Bronchial epithelial cell (primary cell): ENCODE data around the gene MEN1. TPM values are rescaled to one million over a fixed set of nuclear protein-coding genes. Genes with fewer than 3 reads are reported as not detected.
A peak's percentile ranks its signal among the peaks of the same experiment; 100 is the strongest.

Source experiments
- DNase-seq: peaks from one replicate; pipeline ENCODE4 v3.0.0-alpha.2; 2010; ENCODE audit warnings: low read depth
- FAIRE-seq: peaks from 2 replicates; lab custom pipeline; 2011; peaks lifted over from hg19 to GRCh38; lab: Jason Lieb, UNC
- H3K27me3 ChIP-seq: 2 replicates; pipeline ENCODE4 v1.5.1; 2011; ENCODE audit warnings: low read length; ENCODE audit not compliant: control insufficient read depth, insufficient read depth
- H3K36me3 ChIP-seq: 2 replicates; pipeline ENCODE4 v1.5.1; 2011; ENCODE audit warnings: low read length; ENCODE audit not compliant: control insufficient read depth, insufficient read depth
- H3K4me3 ChIP-seq: 2 replicates; pipeline ENCODE4 v1.5.1; 2011; ENCODE audit warnings: mild to moderate bottlenecking, low read depth, low read length, control low read depth
- total RNA-seq: library from RNA; depleted of rRNA; stranded (reverse); fragments of >200 nt; gene quantifications from 2 replicates; pipeline ENCODE4 v1.2.1, GENCODE V29; 2014
- TF ChIP-seq, protein P1 (sequence below): IDR thresholded peaks from 2 replicates; pipeline ENCODE4 v1.5.1; 2011; ENCODE audit warnings: mild to moderate bottlenecking, moderate library complexity, low read length, control low read depth, inconsistent platforms; ENCODE audit not compliant: insufficient read depth, severe bottlenecking

MEN1 gene
- 5.5 and 8.3 TPM in 2 replicates for total RNA-seq

DNA sequence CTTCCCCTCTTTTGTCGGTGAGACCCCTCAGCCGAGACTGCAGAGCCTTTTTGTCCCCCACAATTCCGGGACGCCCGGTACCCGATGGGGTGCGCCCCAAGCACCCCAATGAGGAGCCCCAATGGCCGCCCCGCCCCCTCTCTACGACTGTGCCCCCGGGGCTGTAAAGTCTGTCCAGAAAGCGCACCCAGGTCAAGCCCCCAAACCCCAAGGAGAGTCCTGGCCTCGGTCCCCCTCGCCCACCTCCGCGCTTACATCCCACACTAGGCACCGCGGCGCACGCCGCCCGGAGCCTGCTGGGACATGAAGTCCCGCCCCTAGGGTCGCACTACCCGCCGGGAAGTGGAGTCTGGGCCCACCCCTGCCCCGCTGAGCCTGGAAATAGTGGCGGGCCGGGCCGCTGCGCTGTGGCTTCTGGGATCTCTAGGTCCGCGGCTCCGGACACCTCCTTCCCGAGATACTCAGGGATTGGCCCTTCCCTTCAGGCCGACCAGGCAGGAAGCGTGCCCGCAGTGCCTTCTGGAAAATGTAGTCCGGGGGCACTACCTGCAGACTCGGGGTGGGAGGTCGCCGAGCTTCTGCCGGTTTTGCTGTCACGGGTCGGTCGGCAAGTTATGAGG, at the start of gene MEN1:
TSS of gene MEN1 (minus strand) at position 281 of the 620 bp plus-strand sequence. CDS start 442 bp downstream, outside the sequence.
- no peak for FAIRE-seq
- TF ChIP-seq, protein P1, sequence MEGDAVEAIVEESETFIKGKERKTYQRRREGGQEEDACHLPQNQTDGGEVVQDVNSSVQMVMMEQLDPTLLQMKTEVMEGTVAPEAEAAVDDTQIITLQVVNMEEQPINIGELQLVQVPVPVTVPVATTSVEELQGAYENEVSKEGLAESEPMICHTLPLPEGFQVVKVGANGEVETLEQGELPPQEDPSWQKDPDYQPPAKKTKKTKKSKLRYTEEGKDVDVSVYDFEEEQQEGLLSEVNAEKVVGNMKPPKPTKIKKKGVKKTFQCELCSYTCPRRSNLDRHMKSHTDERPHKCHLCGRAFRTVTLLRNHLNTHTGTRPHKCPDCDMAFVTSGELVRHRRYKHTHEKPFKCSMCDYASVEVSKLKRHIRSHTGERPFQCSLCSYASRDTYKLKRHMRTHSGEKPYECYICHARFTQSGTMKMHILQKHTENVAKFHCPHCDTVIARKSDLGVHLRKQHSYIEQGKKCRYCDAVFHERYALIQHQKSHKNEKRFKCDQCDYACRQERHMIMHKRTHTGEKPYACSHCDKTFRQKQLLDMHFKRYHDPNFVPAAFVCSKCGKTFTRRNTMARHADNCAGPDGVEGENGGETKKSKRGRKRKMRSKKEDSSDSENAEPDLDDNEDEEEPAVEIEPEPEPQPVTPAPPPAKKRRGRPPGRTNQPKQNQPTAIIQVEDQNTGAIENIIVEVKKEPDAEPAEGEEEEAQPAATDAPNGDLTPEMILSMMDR: no peak
- Histone ChIP-seq H3K36me3 (peaks cover 6% of the 10 kb centered on the region), H3K4me3 (peak within 1 kb of the TSS; percentile 87), H3K27me3 (no peaks in the 10 kb centered on the region)
- DNase-seq: peak; percentile 91

DNA sequence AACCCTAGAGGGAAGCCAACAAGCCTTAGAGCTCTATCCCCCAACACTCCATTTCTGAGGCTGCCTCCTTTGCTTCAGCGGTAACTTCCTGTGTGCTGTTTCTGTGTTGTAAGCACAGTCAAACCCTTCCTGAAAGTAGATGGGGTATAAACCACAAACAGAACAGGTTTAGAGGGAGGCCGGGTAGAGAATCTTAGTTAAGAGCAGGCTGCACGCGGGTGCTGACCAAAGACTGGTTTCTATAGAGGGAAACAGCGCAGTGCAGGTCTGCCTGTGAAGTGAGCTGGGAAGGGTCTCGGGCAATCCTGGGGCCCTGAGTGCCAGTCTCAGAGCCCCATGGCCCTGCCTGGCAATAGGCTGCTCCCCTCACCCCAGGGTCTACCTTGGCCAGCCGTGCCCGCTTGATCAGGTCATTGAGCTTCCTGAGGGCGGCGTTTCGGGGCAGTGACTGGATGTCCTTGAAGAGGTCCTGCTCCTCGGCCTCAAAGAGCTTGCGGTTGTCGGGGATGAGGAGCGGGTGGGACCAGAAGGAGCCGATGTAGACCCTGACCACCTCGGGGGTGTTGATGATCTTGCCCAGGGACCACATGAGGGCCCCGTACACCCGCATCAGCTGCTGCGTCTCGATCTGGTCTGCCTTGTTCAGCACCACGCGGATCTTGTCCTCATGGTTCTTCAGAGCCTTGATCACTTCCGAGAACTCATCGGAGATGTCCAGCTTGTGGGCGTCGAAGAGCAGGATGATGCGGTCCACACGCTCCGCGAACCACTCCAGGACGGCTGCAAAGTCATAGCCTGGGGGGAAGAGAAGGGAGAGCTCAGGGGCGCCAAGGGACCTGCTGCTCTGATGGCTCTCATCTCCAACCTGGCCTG, 49.4 kb upstream of the MEN1 start:
- Histone ChIP-seq H3K36me3 (peaks cover 2% of the 10 kb centered on the region), H3K4me3 (no peak overlapping the region), H3K27me3 (no peaks in the 10 kb centered on the region)
- DNase-seq (no peak), FAIRE-seq (no peak)
- TF ChIP-seq, protein P1: no peak

DNA sequence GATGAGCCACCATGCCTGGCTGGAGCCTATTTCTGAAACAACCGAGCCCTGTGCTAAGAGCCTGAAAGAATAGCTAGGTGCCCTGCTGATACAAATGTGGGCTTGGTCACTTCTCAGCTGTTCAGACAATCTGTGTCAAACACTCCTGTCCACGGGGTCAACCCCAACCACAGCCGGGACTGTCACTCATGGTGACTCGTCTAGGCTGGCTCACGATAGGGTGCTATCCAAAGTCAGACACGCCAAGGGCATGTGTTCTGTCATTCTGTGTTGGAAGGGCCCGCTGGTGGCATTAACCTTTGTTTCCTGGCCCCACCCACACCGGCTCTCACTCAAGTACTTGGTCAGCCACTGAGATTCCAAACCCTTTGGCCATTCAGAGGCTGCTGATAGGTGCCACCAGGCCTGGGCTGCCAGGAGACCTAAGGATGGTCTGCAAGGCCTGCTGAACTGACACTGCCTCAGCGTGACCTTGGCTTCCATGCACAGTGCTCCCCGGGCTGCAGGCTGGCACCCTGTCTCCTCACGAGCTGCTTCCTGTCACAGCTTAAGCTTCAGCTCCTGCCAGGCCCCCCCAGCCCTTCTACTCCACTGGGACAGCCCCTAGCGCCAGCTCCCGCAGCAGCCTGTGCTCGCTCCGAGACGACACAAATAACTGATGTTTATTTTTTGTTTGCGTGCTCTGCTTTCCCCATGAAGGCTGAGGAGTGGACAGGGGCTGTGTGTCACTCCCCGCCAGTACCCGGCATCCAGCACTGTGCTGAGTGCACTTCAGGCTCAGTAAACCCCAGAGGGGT, 48.3 kb upstream of the MEN1 start:
- no peak for DNase-seq
- H3K36me3 ChIP-seq: peaks cover 7% of the 10 kb centered on the region
- no peak overlapping the region for H3K4me3 ChIP-seq
- TF ChIP-seq, protein P1: no peak
- no peaks in the 10 kb centered on the region for H3K27me3 ChIP-seq
- FAIRE-seq: no peak

DNA sequence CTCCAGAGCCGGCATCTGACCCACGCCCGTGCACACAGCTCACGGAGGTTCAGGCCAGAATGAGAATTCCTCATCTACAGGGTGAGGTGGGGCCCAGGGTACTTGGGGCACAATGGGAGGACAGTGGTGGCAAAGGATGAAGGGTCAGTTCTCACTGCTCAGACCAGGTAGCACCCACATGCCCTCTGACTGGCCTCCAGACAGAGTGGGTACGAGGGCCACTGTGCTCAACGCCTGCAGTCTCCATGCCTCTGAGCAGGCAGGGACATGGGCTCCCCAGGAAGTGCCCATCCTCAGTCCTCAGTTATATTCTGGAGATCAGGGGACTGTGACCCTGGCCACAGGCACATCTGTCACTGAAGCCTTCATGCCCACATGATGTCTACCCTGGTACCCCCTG, 47.1 kb upstream of the MEN1 start:
- TF ChIP-seq, protein P1: no peak
- FAIRE-seq: no peak
- Histone ChIP-seq H3K4me3 (no peak overlapping the region), H3K27me3 (no peaks in the 10 kb centered on the region), H3K36me3 (peaks cover 7% of the 10 kb centered on the region)
- no peak for DNase-seq

DNA sequence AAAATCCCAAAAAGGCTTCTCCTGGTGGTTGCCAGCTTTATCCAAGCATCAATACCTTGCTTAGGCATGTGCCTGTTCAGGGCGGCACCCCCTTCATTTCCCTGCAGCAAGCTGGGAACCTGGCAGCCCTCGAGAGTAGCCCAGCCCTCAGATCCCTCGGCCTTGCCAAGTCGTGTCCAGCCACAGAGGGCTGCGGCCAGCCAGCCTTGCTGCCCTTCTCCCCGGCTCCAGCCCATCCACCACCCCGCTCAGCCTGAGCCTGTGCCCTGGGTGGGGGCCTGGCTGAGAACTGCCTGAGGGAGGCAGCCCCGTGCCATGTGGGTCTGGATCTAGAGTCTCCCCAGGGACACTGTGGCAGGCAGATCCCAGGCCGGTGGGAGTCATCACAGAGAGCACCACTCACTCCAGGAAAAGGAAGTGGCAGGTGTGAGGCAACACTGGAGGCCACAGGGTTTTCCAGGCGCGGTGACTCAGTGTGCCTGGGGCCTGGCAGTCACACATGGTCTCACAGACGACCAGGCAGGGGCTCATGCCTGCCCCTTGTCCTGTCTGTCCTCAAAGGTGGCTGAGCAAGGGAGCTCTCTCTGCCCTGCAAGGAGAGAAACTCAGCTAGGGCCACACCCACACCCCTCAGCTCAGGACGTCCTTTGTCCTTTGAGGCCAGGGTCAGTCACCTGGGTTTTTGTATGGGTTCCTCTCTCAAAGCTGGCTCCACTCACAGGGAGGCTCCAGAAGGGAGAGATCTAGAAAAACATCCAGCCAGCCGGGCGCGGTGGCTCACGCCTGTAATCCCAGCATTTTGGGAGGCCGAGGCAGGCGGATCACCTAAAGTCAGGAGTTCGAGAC, 46.3 kb upstream of the MEN1 start:
- TF ChIP-seq, protein P1: no peak
- FAIRE-seq (peak; percentile 64), DNase-seq (peak; percentile 93)
- Histone ChIP-seq H3K4me3 (no peak overlapping the region), H3K36me3 (peaks cover 7% of the 10 kb centered on the region), H3K27me3 (no peaks in the 10 kb centered on the region)
